Measurements from ENCODE around the gene STK32A.

The STK32A gene

GRCh38 chr5:147396070-147396823 lies 161.4 kb downstream of the STK32A start:
- no peak for DNase-seq

DNA sequence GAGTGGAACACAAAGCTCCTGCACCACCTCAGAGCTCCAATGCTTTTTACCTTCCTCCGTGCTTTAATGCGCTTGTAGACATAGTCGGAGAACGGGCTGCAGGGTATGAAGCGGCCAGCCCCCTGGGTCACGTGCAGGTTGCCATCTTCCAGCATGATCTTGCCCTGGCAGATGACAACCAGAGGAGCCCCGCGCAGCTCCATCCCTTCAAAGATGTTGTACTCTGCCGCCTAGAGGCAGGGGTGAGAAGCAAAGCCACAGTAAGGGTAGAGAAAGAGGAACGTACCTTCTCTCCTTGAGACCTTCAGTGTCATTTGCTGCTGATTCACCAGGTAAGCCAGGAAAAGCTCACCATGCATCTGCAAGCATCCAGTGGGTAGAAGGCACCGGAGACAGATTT lies 162.8 kb downstream of the STK32A start:
- no peak for DNase-seq

- no peak for DNase-seq
Measured at GRCh38 chr5:147398860-147399259, 164.0 kb downstream of the STK32A start.

DNA sequence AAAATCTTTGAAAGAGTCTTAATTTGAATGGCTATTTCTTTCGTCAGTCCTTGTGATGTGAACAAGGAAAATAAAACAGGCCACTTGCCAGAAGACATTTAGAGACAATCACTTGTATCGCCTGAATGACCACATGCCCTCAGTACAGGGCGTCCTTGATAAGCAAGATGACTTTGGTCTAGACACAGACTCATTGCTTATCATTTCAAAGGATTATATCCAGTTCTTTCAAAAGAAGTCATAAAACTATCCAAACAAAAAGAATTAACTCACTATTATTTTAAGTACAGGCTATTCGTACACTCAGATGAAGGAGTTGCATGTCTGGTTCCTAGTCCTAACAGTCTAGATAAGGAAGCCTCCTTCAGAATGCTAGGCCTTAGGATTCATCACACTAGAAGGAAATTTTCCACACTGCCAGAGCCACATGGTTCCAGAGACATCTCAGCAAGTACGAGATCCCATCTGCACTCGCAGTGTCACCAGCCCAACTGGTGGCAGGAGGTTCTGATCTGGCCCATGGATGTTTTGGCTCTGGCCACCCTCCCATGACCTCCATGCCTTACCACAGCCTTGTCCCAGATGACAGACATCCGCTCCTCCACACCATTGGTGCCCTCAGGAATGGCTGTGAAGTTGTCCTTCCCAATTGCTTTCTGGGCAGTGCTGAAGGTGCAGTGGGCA lies 165.4 kb downstream of the STK32A start:
- DNase-seq, result no peak

GRCh38 chr5:147400881-147401280 lies 166.1 kb downstream of the STK32A start:
- no peak for DNase-seq

DNA sequence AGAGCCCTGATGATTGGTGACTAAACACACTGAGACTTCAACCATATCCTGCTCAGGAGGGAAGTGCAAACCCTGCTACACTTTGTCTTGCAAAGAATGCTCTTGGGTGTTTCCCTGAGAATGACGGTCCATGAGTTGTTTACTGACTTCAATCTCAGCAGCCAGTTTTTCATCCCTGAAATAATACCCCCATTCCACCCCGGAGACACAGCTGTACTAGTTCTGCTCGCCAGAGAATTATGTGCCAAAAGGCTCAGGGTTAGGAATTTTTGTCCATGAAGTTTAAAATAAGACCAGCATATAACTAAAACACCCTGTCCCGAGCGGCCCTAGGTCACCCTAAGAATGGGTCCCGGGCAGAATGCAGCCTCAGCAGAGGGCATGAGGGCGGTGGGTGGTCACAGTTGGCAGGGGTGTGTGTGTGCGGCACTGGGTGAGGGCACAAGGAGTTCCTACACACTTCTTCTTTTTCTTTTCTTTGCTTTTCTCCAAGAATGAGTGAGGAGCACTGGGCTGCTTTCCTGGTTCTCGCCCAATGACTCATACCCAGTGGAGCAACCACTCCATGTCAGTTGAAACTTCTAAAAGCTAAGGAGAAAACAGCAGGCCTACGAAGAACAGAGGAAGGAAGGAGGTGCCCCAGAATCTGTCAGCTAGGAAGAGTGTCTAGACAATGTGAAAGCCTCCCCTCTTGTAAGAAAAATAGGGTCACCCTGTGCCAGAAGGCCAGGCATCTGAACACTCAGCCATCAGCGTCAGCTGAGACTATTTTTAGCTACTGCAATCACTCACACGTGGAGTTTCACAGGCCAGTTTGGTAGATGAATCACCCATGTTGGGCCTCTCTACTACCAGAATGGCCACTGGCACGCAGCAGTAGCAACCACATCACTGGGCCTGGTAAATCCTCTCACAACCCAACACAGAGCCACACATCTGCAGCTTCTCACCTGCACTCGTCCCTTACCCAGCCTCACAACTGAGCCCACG lies 169.1 kb downstream of the STK32A start:
- no peak for DNase-seq

- no peak for DNase-seq
Measured at GRCh38 chr5:147404706-147405105, 169.9 kb downstream of the STK32A start.

GRCh38 chr5:147406636-147407035 lies 171.8 kb downstream of the STK32A start:
- DNase-seq, result no peak

- DNase-seq, result no peak
Measured at GRCh38 chr5:147407094-147407681, 172.4 kb downstream of the STK32A start.

GRCh38 chr5:147408980-147409379 lies 174.2 kb downstream of the STK32A start:
- DNase-seq, result no peak

GRCh38 chr5:147410496-147411358 lies 175.9 kb downstream of the STK32A start:
- DNase-seq, result no peak

DNA sequence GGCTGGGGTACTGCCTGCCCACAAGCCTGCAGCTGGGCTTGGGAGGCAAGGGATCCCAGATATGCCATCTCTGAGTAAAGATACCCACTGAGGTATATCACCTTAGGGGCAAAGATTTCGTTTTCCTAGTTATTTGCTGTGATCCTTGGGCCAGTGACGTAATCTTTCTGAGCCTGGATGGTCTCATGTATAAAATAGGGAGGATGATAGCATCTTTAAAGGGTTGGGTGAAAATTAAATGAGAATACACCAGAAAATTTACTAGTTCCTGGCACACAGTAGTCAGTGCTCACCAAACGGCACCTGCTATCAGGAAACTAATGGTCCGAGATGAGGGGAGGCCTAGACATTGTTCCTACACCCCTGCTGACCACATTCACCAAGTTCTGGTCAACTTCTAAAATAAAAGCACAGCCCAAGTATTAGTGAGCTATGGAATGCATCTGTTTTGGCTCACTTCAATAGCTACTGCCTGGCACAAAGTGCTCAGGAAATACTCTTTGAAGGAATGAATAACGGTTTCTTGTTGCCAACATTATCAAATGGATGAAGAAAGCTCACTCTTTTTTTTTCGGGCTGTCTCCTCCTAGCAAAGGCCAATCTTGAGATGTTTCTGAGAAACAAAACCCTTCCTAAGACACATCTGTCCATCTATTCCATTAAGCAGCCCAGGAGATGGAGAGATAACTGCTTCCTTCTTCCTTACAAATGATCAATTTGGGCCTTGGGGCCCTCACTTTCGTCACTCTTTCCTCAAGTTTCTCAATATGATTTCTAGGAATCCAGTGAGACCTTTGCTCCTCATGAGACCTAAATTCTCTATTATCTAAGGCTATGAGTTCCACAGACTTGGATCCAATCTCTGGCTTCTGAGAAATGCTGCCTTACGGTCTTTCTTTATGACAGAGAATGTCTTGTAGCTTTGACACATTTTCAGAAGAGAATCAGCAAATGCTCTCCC lies 176.8 kb downstream of the STK32A start:
- DNase-seq, result no peak

DNA sequence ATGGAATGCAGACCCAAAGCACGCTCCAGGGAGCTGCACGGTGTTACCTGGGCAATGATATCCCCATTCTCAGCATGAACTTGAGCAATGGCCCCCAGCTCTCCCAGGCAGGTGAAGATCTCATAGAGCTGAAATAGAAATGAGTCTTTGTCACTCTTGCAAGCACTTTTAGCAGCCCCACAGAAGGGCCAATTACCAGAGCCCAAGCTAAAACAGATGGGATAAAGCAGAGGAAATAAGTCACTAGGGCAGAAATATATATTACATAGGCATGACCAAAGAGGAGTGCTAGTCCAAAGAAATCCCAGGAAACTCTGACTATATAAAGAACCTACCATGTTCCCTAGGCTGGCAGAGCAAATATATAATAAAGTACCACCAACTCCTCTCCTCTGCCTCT lies 177.7 kb downstream of the STK32A start:
- DNase-seq, result no peak

- no peak for DNase-seq
Measured at GRCh38 chr5:147413266-147413665, 178.4 kb downstream of the STK32A start.

DNA sequence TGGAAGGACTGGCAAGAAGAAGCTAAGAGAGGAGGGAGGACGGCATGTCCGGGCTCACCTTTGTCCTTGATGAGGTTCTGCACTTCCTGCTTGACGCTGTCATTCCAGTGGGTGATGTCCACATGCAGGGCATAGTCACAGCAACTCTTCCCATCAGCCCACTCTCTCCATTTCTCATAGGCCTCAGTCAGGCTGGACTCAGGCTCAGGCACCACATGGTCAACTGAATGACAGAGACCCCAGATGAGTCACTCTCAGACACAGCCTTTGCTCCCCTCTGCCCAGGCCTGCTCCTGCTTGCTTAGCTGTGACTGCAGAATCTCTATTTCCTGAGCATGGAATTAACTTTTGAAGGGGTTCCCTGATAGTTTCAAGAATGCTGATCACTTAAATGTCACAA lies 180.8 kb downstream of the STK32A start:
- no peak for DNase-seq

DNA sequence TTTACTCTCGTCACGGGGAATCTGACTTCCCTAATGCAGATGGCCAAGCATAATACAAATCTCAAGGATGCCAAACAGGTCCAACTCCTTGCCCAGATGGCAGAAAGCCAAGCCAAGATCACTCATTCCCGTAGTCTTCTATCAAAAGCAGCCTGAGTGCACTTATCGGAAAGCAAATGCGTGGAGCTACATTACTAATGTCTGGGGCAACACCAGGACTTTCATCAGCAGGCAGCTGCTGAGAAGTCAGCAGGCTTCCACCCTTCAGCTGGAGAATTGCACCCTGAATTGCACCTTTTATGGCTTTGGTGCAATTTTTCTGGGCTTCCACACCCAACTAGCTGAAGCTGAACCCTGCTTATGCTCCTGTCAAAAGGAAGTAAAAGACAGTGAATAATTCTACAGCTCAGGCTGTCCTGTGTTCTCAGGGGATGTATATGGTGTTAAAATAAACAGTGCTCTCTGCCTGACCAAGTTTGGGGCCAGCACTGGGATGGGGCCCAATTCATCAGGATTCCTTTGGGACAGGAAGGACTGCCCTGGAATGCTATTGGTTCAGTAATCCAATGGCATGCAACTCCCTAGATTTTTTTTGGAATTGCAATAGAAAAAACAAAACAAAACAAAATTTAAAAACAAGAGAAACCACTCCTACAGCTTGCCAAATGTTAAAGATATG lies 182.4 kb downstream of the STK32A start:
- no peak for DNase-seq

DNA sequence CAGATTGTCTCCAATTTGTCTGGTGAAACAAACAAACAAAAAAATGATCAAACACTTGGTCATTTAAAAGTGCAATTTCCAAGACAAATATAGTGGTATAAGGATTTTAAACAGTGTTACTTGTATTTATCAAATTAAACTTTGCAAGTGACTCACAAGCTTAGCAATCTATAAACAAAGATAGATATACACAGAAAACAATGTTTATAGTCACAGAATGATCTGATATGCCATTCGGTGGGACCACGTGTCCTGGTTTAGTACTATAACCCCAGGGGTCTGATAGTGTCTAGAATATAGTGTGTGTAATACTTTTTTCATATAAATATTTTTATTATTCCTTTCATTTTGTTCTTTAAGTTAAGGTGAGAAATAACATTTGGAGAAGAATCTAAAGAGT lies 183.8 kb downstream of the STK32A start:
- no peak for DNase-seq

DNA sequence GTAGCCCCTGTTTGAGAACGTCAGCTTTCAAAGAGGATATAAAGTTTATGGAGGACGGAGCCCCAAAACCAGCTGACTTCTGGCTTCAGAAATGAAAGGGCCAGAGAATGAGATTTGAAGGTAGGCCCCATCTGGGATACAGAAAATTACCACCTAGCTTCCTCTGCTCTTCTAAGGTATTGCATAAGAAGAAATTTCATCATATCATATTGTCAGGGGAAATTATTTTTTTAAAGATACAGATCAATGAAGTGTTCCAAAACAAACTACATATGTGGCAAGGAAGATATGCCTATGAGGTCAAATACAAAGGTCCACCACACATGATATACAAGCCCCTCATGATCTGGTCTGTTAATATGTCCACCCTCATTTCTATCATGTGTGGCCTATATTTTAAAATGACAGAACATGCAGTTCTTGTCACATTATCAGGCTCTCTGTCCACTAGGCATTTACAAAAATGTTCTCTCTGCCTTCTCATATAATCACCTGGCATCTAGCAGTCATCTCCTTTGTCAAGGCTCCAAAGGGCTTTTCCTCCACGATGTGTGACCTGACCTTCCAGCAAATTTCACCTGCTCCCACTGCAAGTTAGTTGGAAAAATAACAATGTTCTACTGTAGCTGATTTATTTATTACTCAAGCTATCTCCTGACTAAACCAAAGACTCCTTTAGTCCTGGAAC lies 192.0 kb downstream of the STK32A start:
- no peak for DNase-seq

Data from NCI-H2081 (cell line).